ENCODE measurements around the gene GPI.

DNA sequence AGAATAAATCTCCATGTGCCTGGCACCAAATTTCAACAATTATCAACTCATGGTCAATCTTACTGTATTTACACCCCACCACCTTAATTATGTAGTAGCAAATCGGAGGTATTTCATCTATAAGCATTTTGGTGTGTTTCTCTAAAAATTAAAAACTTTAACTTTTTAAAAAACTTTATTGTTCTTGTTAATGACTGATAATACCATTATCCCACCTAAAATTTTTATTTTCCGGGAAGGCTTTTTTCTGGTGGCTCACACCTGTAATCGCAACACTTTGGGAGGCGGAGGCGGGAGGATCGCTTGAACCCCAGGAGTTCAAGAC is 38.8 kb downstream of the GPI start:
- TF ChIP-seq POLR2AphosphoS5 (IDR thresholded peaks at IDR 0.05; ENCODE audit: borderline replicate concordance, low read depth, low read length): no peak
- no peak for TF ChIP-seq FOXP2 (optimal IDR thresholded peaks at IDR 0.05; ENCODE audit: control extremely low read depth, extremely low read length, insufficient read depth)
- TF ChIP-seq EZH2 (IDR thresholded peaks at IDR 0.05): no peak
